HEK293 (cell line): ENCODE results near the gene ZNF550.

ENCODE experiments used
- FEZF1 ChIP-seq: fragments of 450-650 bp; formaldehyde crosslinking; IDR thresholded peaks from 2 replicates; pipeline ENCODE4 v1.5.1; 2016; ENCODE audit warnings: missing biosample characterization, missing genetic modification characterization
- MZF1 ChIP-seq: fragments of 450-650 bp; formaldehyde crosslinking; IDR thresholded peaks from 2 replicates; pipeline ENCODE4 v1.5.1; 2017; ENCODE audit warnings: missing biosample characterization, missing genetic modification characterization, borderline replicate concordance
- ZBTB7A ChIP-seq: fragments of 450-650 bp; formaldehyde crosslinking; IDR thresholded peaks from 2 replicates; pipeline ENCODE4 v1.5.1; 2016; ENCODE audit warnings: low read depth, missing biosample characterization, missing genetic modification characterization
- ZNF121 ChIP-seq: fragments of 450-650 bp; formaldehyde crosslinking; IDR thresholded peaks from 2 replicates; pipeline ENCODE4 v1.5.1; 2016; ENCODE audit warnings: missing biosample characterization, missing genetic modification characterization
- ZNF184 ChIP-seq: fragments of 450-650 bp; IDR thresholded peaks from 2 replicates; pipeline ENCODE4 v1.5.1; 2018; ENCODE audit warnings: missing biosample characterization, mild to moderate bottlenecking, missing genetic modification characterization
- ZNF211 ChIP-seq: fragments of 450-650 bp; formaldehyde crosslinking; IDR thresholded peaks from 2 replicates; pipeline ENCODE4 v1.5.1; 2016; ENCODE audit warnings: low read depth, missing biosample characterization, missing genetic modification characterization
- ZNF558 ChIP-seq: fragments of 450-650 bp; formaldehyde crosslinking; IDR thresholded peaks from 2 replicates; pipeline ENCODE4 v1.5.1; 2016; ENCODE audit warnings: missing biosample characterization, missing genetic modification characterization
- ZNF76 ChIP-seq: fragments of 450-650 bp; formaldehyde crosslinking; IDR thresholded peaks from 2 replicates; pipeline ENCODE4; 2016; ENCODE audit warnings: low read depth, missing biosample characterization, missing genetic modification characterization, borderline replicate concordance
- TF ChIP-seq, protein P1 (sequence below): fragments of 450-650 bp; formaldehyde crosslinking; IDR thresholded peaks from 2 replicates; pipeline ENCODE4 v1.5.1; 2016; ENCODE audit warnings: missing biosample characterization, missing genetic modification characterization
- TF ChIP-seq, protein P2 (sequence below): fragments of 450-650 bp; formaldehyde crosslinking; IDR thresholded peaks from 2 replicates; pipeline ENCODE4 v1.5.1; 2016; ENCODE audit warnings: missing biosample characterization, missing genetic modification characterization
- TF ChIP-seq, protein P3 (sequence below): fragments of 450-650 bp; formaldehyde crosslinking; IDR thresholded peaks from 2 replicates; pipeline ENCODE4 v1.5.1; 2016; ENCODE audit warnings: missing biosample characterization, missing genetic modification characterization
- TF ChIP-seq, protein P4 (sequence below): fragments of 450-650 bp; formaldehyde crosslinking; IDR thresholded peaks from 2 replicates; pipeline ENCODE4 v1.5.1; 2016; ENCODE audit warnings: missing biosample characterization, missing genetic modification characterization

DNA sequence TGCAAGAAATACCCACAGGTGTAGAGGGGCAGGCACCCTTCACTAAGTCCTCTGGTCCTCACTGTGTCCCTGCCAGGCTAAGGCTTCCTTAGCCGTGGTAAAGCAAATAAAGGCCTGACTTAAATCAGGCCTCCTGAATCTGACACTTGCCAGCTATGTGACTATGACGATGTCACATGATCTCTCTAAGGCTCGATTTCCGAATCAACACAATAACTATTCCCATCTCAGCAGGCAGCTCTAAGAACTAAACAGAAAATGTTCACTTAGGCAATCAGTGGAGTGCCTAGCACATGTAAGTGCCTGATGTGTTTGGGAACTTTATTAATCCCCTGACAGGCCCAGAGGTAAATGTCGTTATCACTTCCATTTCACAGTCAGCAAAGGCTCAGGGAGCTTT is 2.0 kb downstream of the ZNF550 start:
- TF ChIP-seq FEZF1 (tag by site-specific recombination) = no peak
- TF ChIP-seq, protein P1, sequence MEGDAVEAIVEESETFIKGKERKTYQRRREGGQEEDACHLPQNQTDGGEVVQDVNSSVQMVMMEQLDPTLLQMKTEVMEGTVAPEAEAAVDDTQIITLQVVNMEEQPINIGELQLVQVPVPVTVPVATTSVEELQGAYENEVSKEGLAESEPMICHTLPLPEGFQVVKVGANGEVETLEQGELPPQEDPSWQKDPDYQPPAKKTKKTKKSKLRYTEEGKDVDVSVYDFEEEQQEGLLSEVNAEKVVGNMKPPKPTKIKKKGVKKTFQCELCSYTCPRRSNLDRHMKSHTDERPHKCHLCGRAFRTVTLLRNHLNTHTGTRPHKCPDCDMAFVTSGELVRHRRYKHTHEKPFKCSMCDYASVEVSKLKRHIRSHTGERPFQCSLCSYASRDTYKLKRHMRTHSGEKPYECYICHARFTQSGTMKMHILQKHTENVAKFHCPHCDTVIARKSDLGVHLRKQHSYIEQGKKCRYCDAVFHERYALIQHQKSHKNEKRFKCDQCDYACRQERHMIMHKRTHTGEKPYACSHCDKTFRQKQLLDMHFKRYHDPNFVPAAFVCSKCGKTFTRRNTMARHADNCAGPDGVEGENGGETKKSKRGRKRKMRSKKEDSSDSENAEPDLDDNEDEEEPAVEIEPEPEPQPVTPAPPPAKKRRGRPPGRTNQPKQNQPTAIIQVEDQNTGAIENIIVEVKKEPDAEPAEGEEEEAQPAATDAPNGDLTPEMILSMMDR (tag by site-specific recombination) = no peak
- TF ChIP-seq, protein P2, sequence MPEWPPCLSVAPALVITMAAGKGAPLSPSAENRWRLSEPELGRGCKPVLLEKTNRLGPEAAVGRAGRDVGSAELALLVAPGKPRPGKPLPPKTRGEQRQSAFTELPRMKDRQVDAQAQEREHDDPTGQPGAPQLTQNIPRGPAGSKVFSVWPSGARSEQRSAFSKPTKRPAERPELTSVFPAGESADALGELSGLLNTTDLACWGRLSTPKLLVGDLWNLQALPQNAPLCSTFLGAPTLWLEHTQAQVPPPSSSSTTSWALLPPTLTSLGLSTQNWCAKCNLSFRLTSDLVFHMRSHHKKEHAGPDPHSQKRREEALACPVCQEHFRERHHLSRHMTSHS (tag by site-specific recombination) = no peak
- no peak for TF ChIP-seq ZNF121
- TF ChIP-seq ZNF558 = no peak
- TF ChIP-seq ZNF184 (tag by site-specific recombination) = no peak
- TF ChIP-seq ZNF76 (tag by site-specific recombination) = no peak
- no peak for TF ChIP-seq ZBTB7A (tag by site-specific recombination)
- no peak for TF ChIP-seq ZNF211
- TF ChIP-seq MZF1 = no peak
- TF ChIP-seq, protein P3, sequence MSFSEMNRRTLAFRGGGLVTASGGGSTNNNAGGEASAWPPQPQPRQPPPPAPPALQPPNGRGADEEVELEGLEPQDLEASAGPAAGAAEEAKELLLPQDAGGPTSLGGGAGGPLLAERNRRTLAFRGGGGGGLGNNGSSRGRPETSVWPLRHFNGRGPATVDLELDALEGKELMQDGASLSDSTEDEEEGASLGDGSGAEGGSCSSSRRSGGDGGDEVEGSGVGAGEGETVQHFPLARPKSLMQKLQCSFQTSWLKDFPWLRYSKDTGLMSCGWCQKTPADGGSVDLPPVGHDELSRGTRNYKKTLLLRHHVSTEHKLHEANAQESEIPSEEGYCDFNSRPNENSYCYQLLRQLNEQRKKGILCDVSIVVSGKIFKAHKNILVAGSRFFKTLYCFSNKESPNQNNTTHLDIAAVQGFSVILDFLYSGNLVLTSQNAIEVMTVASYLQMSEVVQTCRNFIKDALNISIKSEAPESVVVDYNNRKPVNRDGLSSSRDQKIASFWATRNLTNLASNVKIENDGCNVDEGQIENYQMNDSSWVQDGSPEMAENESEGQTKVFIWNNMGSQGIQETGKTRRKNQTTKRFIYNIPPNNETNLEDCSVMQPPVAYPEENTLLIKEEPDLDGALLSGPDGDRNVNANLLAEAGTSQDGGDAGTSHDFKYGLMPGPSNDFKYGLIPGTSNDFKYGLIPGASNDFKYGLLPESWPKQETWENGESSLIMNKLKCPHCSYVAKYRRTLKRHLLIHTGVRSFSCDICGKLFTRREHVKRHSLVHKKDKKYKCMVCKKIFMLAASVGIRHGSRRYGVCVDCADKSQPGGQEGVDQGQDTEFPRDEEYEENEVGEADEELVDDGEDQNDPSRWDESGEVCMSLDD (tag by site-specific recombination) = no peak
- TF ChIP-seq, protein P4, sequence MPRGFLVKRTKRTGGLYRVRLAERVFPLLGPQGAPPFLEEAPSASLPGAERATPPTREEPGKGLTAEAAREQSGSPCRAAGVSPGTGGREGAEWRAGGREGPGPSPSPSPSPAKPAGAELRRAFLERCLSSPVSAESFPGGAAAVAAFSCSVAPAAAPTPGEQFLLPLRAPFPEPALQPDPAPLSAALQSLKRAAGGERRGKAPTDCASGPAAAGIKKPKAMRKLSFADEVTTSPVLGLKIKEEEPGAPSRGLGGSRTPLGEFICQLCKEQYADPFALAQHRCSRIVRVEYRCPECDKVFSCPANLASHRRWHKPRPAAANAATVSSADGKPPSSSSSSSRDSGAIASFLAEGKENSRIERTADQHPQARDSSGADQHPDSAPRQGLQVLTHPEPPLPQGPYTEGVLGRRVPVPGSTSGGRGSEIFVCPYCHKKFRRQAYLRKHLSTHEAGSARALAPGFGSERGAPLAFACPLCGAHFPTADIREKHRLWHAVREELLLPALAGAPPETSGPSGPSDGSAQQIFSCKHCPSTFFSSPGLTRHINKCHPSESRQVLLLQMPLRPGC (tag by site-specific recombination) = no peak
